H9 (cell line): ENCODE measurements around the gene SPTA1. TPM values are rescaled to one million over a fixed set of nuclear protein-coding genes. Genes with fewer than 3 reads are reported as not detected.

Experiments
- DNase-seq: peaks from one replicate; pipeline ENCODE4 v3.0.0-alpha.2; 2017
- H2AFZ ChIP-seq: one replicate; pipeline ENCODE4 v1.6.1; 2013; ENCODE audit warnings: mild to moderate bottlenecking, low read length, control low read depth, moderate library complexity
- H2AK5ac ChIP-seq: 2 replicates; pipeline ENCODE4 v1.6.1; 2013; ENCODE audit warnings: low read length, control low read depth, mixed read lengths; ENCODE audit not compliant: insufficient read length
- H2BK120ac ChIP-seq: one replicate; pipeline ENCODE4 v1.6.1; 2013; ENCODE audit warnings: low read depth, mild to moderate bottlenecking, low read length, control low read depth, inconsistent platforms; ENCODE audit not compliant: poor library complexity, severe bottlenecking
- H2BK12ac ChIP-seq: 2 replicates; pipeline ENCODE4 v1.6.1; 2013; ENCODE audit warnings: low read length, control low read depth, mixed read lengths, low read depth; ENCODE audit not compliant: insufficient read length
- H2BK15ac ChIP-seq: 2 replicates; pipeline ENCODE4 v1.6.1; 2013; ENCODE audit warnings: low read depth, low read length, control low read depth
- H2BK20ac ChIP-seq: one replicate; pipeline ENCODE4 v1.6.1; 2013; ENCODE audit warnings: low read depth, mild to moderate bottlenecking, low read length, control low read depth, inconsistent platforms; ENCODE audit not compliant: poor library complexity, severe bottlenecking
- H2BK5ac ChIP-seq: 2 replicates; pipeline ENCODE4 v1.6.1; 2013; ENCODE audit warnings: low read length, control low read depth, mixed read lengths; ENCODE audit not compliant: insufficient read length
- H3K14ac ChIP-seq: 2 replicates; pipeline ENCODE4 v1.6.1; 2013; ENCODE audit warnings: low read length, control low read depth; ENCODE audit not compliant: insufficient read depth
- H3K18ac ChIP-seq: 2 replicates; pipeline ENCODE4 v1.6.1; 2013; ENCODE audit warnings: low read depth, mild to moderate bottlenecking, mixed read lengths, low read length, control low read depth; ENCODE audit not compliant: insufficient read length
- H3K23ac ChIP-seq: 2 replicates; pipeline ENCODE4 v1.6.1; 2013; ENCODE audit warnings: low read length, control low read depth, mixed read lengths, low read depth; ENCODE audit not compliant: insufficient read length
- H3K23me2 ChIP-seq: 2 replicates; pipeline ENCODE4 v1.6.1; 2013; ENCODE audit warnings: low read depth, mild to moderate bottlenecking, mixed read lengths, low read length, control low read depth; ENCODE audit not compliant: insufficient read length, poor library complexity, severe bottlenecking
- H3K27ac ChIP-seq: 2 replicates; pipeline ENCODE4 v1.5.1; 2013; ENCODE audit warnings: low read length, control low read depth, mixed read lengths, low read depth; ENCODE audit not compliant: insufficient read length
- H3K27me3 ChIP-seq: 2 replicates; pipeline ENCODE4 v1.6.1; 2013; ENCODE audit warnings: low read length, control low read depth, inconsistent platforms; ENCODE audit not compliant: insufficient read depth
- H3K4ac ChIP-seq: 2 replicates; pipeline ENCODE4 v1.6.1; 2013; ENCODE audit warnings: low read depth, mild to moderate bottlenecking, control low read depth, inconsistent platforms, low read length, moderate library complexity
- H3K4me1 ChIP-seq: 2 replicates; pipeline ENCODE4 v1.6.1; 2013; ENCODE audit warnings: low read length, control low read depth, inconsistent platforms; ENCODE audit not compliant: insufficient read depth
- H3K4me2 ChIP-seq: 2 replicates; pipeline ENCODE4 v1.6.1; 2013; ENCODE audit warnings: low read length, control low read depth, mixed read lengths; ENCODE audit not compliant: insufficient read length, insufficient read depth
- H3K56ac ChIP-seq: 2 replicates; pipeline ENCODE4 v1.6.1; 2013; ENCODE audit warnings: low read depth, mild to moderate bottlenecking, mixed read lengths, low read length, control low read depth; ENCODE audit not compliant: insufficient read length
- H3K79me1 ChIP-seq: 2 replicates; pipeline ENCODE4 v1.6.1; 2013; ENCODE audit warnings: low read depth, mild to moderate bottlenecking, moderate library complexity, low read length, control low read depth, inconsistent platforms; ENCODE audit not compliant: insufficient read depth, poor library complexity, severe bottlenecking
- H3K79me2 ChIP-seq: 2 replicates; pipeline ENCODE4 v1.6.1; 2013; ENCODE audit warnings: low read length, control low read depth, inconsistent platforms; ENCODE audit not compliant: insufficient read depth
- H3K9ac ChIP-seq: 2 replicates; pipeline ENCODE4 v1.6.1; 2013; ENCODE audit warnings: low read length, control low read depth, mixed read lengths; ENCODE audit not compliant: insufficient read length; ENCODE audit errors: extremely low read depth
- H3K9me3 ChIP-seq: one replicate; pipeline ENCODE4 v1.6.1; 2013; ENCODE audit warnings: low read depth, low read length, inconsistent platforms; ENCODE audit not compliant: control insufficient read depth
- H3T11ph ChIP-seq: one replicate; pipeline ENCODE4 v1.6.1; 2013; ENCODE audit warnings: mild to moderate bottlenecking, low read length, control low read depth, inconsistent platforms
- H4K20me1 ChIP-seq: one replicate; pipeline ENCODE4 v1.6.1; 2013; ENCODE audit not compliant: control insufficient read depth, insufficient read length, insufficient read depth
- H4K5ac ChIP-seq: 2 replicates; pipeline ENCODE4 v1.6.1; 2013; ENCODE audit warnings: low read depth, mild to moderate bottlenecking, mixed read lengths, low read length, control low read depth; ENCODE audit not compliant: insufficient read length
- H4K8ac ChIP-seq: replicated peaks from 2 replicates; pipeline ENCODE4 v1.6.1; 2013; ENCODE audit warnings: low read length, control low read depth, mixed read lengths, low read depth; ENCODE audit not compliant: insufficient read length
- H4K91ac ChIP-seq: 2 replicates; pipeline ENCODE4 v1.6.1; 2013; ENCODE audit warnings: low read depth, mild to moderate bottlenecking, moderate library complexity, mixed read lengths, low read length, control low read depth; ENCODE audit not compliant: insufficient read length
- H3K27ac Mint-ChIP-seq, 3 experiments: 2 replicates in 2 of 3; 3 replicates in 1 of 3; pipeline ENCODE4 v1.8.0; 2020 to 2021; ENCODE audit warnings: mixed read lengths in 3 of 3, mild to moderate bottlenecking in 1 of 3, moderate library complexity in 1 of 3
- H3K27me3 Mint-ChIP-seq: 2 replicates; pipeline ENCODE4 v1.8.0; 2021; ENCODE audit warnings: low read depth, mild to moderate bottlenecking, moderate library complexity, mixed read lengths
- H3K36me3 Mint-ChIP-seq, 3 experiments: 2 replicates in 2 of 3; 3 replicates in 1 of 3; pipeline ENCODE4 v1.8.0; 2020 to 2021; ENCODE audit warnings: low read depth in 3 of 3, mixed read lengths in 3 of 3; ENCODE audit not compliant: insufficient read depth in 1 of 3
- H3K4me1 Mint-ChIP-seq, 2 experiments: 2 replicates each; pipeline ENCODE4 v1.8.0; 2020; ENCODE audit warnings: mixed read lengths in 2 of 2
- H3K4me3 Mint-ChIP-seq, 2 experiments: 2 replicates in 1 of 2; 3 replicates in 1 of 2; pipeline ENCODE4 v1.8.0; 2020 to 2021; ENCODE audit warnings: mild to moderate bottlenecking in 2 of 2, mixed read lengths in 2 of 2, moderate library complexity in 1 of 2
- H3K9me3 Mint-ChIP-seq, 2 experiments: 2 replicates in 1 of 2; 3 replicates in 1 of 2; pipeline ENCODE4 v1.8.0; 2020; ENCODE audit warnings: mild to moderate bottlenecking in 2 of 2, mixed read lengths in 2 of 2, moderate library complexity in 1 of 2
- CTCF ChIP-seq: fragments of 200-600 bp; sonication (generic); conservative IDR thresholded peaks from 3 replicates; pipeline ENCODE4 v1.8.0; 2021; ENCODE audit warnings: antibody characterized with exemption, mild to moderate bottlenecking
- WGBS: extraction: QIAGEN DNeasy Blood & Tissue Kit; methylation state at CpG from one replicate; pipeline ENCODE4 v1.1.7; 2013; ENCODE audit warnings: missing lambda C conversion rate, low lambda C conversion rate, mixed read lengths; ENCODE audit not compliant: insufficient read length; ENCODE audit errors: extremely low coverage; 5-methylcytosine and 5-hydroxymethylcytosine counted together
- total RNA-seq: library from RNA; stranded (reverse); gene quantifications from 2 replicates; pipeline ENCODE4 v1.2.1, GENCODE V29; 2021

SPTA1 gene
- total RNA-seq, 1 experiment from 2014 or later = not detected

DNA sequence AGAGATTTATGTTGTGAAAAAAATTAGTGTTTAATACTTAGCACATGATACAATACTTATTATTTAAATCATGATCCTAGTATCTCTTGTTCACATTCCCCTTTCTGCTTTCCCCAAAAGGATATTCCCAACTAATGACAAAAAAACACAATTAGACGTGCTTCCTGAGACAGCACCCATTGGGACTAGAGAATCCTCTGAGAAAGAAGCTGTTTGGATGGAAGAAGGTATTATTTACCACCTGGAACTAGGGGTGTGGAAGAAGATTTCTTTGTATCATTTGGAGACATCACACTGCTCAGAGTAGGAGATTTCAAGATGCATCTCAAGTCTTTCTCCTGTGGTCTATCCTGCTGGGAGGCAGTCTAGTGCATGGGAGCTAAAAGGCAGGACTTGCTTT is 81.5 kb downstream of the SPTA1 start, which contains the start of gene OR10Z1:
Gene OR10Z1, plus strand, starts transcription at position 301 of the 400 bp plus-strand sequence. CDS start 1,171 bp downstream, outside the sequence.
- Mint-ChIP-seq H3K27me3 (no peaks in the 10 kb centered on the region), H3K9me3 (no peaks in the 10 kb centered on the region), H3K36me3 (no peaks in the 10 kb centered on the region), H3K4me1 (peaks cover 0 to 3% of the 10 kb centered on the region in 2 experiments; a peak in 1 of 4 replicates), H3K27ac (no peak within 1 kb of the TSS), H3K4me3 (no peak within 1 kb of the TSS)
- Histone ChIP-seq H2BK5ac (no peak within 1 kb of the TSS), H3K56ac (no peak within 1 kb of the TSS), H3K4me1 (0 out of 2 replicates have a peak, but pooled peaks cover 2% of the 10 kb centered on the region), H3K27ac (no peak within 1 kb of the TSS), H3K79me1 (no peaks in the 10 kb centered on the region), H3T11ph (no peak within 1 kb of the TSS), H3K9me3 (no peaks in the 10 kb centered on the region), H3K27me3 (no peaks in the 10 kb centered on the region), H2BK12ac (no peak within 1 kb of the TSS), H2BK20ac (no peak within 1 kb of the TSS), H2BK120ac (no peak within 1 kb of the TSS), H3K23me2 (no peaks in the 10 kb centered on the region), H2AK5ac (no peak within 1 kb of the TSS), H4K5ac (no peak within 1 kb of the TSS), H3K79me2 (no peaks in the 10 kb centered on the region), H3K4me2 (no peak within 1 kb of the TSS), H3K23ac (no peak within 1 kb of the TSS), H4K91ac (no peak within 1 kb of the TSS), H3K4ac (no peak within 1 kb of the TSS), H3K9ac (no peak within 1 kb of the TSS), H4K8ac (no peak within 1 kb of the TSS), H3K14ac (no peak within 1 kb of the TSS), H4K20me1 (no peaks in the 10 kb centered on the region), H2AFZ (no peak within 1 kb of the TSS), H2BK15ac (no peak within 1 kb of the TSS), H3K18ac (no peak within 1 kb of the TSS)
- no peak for DNase-seq
- no peak for TF ChIP-seq CTCF
- WGBS = no CpG with 5 or more reads among the region's 1 CpG
